ENCODE data around the gene CYP2A13. TPM values are rescaled to one million over a fixed set of nuclear protein-coding genes. Genes with fewer than 3 reads are reported as not detected.

The CYP2A13 gene
- not detected in 2 replicates for total RNA-seq

GRCh38 chr19:41088151-41088550 is at the start of gene CYP2A13:
Gene CYP2A13, plus strand, starts transcription at chr19:41088451. Its CDS starts 21 bp downstream, at chr19:41088472.

DNA sequence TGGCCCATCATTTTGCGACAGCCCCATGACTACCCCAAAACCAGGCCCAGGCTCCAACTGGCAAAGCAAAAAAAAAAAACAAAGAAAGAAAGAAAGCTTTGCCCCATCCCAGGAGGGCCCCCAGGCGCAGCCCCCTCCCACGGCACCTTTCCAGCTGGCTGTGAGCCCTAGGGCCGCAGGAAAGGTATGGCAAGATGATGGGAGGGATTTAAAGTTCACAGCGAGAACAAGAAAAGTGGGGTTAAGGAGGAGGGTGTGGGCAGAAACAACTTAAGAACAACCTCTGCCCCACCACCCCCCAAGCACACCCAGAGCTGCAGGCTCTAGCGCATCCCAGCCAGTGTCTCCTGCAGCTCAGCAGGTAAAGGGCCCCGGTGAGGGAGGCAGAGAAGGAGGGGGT is 25.9 kb downstream of the CYP2A13 start, which contains the start of gene CYP2F1:
CYP2F1 (plus strand) TSS at position 301 of the 400 bp plus-strand sequence. CDS start 1,757 bp downstream, outside the sequence.

Other genes starting within 250 kb of the CYP2A13 start
- gene CYP2A6, start 238.0 kb upstream of the CYP2A13 start, total RNA-seq: not detected in 2 replicates
- not detected in 2 replicates for gene CYP2A7, start 206.2 kb upstream of the CYP2A13 start, total RNA-seq
- not detected in 2 replicates for gene CYP2B6, start 97.2 kb upstream of the CYP2A13 start, total RNA-seq
- gene CYP2F1, start 26.0 kb downstream of the CYP2A13 start, total RNA-seq: under 0.01 TPM in 1 of 2 replicates, not detected in the other
- gene CYP2S1, start 104.8 kb downstream of the CYP2A13 start, total RNA-seq: under 0.01 and 1.3 TPM in 2 replicates
- gene AXL, start 130.8 kb downstream of the CYP2A13 start, total RNA-seq: 224 and 501 TPM in 2 replicates
- gene HNRNPUL1, start 175.9 kb downstream of the CYP2A13 start, total RNA-seq: 41.7 and 84.2 TPM in 2 replicates
- 6.2 and 6.3 TPM in 2 replicates for gene CCDC97, start 221.7 kb downstream of the CYP2A13 start, total RNA-seq

All from regular cardiac myocyte (primary cell).